GM23248 (cell line): ENCODE measurements around the gene NAALADL2. TPM values are rescaled to one million over a fixed set of nuclear protein-coding genes. Genes with fewer than 3 reads are reported as not detected.
A peak's percentile ranks its signal among the peaks of the same experiment; 100 is the strongest.
"Not testable (repeated sequence)": the region's sequence is repeated elsewhere in the genome, so short reads cannot be mapped to it uniquely, and the experiment has no call there.

ENCODE experiments used
- DNase-seq: peaks from one replicate; pipeline ENCODE4 v3.0.0-alpha.2; 2015
- H2AFZ ChIP-seq: fragments of 200-600 bp; sonication (generic); 2 replicates; pipeline ENCODE4 v1.6.1; 2016; ENCODE audit warnings: antibody characterized with exemption
- H3F3A ChIP-seq: fragments of 200-600 bp; sonication (generic); 2 replicates; pipeline ENCODE4 v1.6.1; 2016; ENCODE audit warnings: mild to moderate bottlenecking, antibody characterized with exemption, mixed run types; ENCODE audit not compliant: insufficient read depth
- H3K27ac ChIP-seq: fragments of 200-600 bp; sonication (generic); 2 replicates; pipeline ENCODE4 v1.5.1; 2016; ENCODE audit warnings: mild to moderate bottlenecking
- H3K27me3 ChIP-seq: fragments of 200-600 bp; sonication (generic); replicated peaks from 2 replicates; pipeline ENCODE4 v1.6.1; 2016; ENCODE audit warnings: mild to moderate bottlenecking; ENCODE audit not compliant: insufficient read depth
- H3K36me3 ChIP-seq: fragments of 200-600 bp; sonication (generic); 2 replicates; pipeline ENCODE4 v1.6.1; 2016; ENCODE audit warnings: low read depth, mild to moderate bottlenecking
- H3K4me1 ChIP-seq: fragments of 200-600 bp; sonication (generic); 2 replicates; pipeline ENCODE4 v1.6.1; 2016; ENCODE audit warnings: mild to moderate bottlenecking; ENCODE audit not compliant: insufficient read depth
- H3K4me2 ChIP-seq: fragments of 200-600 bp; sonication (generic); one replicate; pipeline ENCODE4 v1.6.1; 2016; ENCODE audit warnings: mild to moderate bottlenecking; ENCODE audit not compliant: unreplicated experiment
- H3K4me3 ChIP-seq: fragments of 200-600 bp; sonication (generic); 2 replicates; pipeline ENCODE4 v1.5.1; 2016; ENCODE audit warnings: mild to moderate bottlenecking
- H3K79me2 ChIP-seq: fragments of 200-600 bp; sonication (generic); 2 replicates; pipeline ENCODE4 v1.6.1; 2016; ENCODE audit warnings: mild to moderate bottlenecking; ENCODE audit not compliant: insufficient read depth
- H3K9ac ChIP-seq: fragments of 200-600 bp; sonication (generic); 2 replicates; pipeline ENCODE4 v1.6.1; 2016; ENCODE audit warnings: mild to moderate bottlenecking
- H3K9me2 ChIP-seq: fragments of 200-600 bp; sonication (generic); 2 replicates; pipeline ENCODE4 v1.6.1; 2016; ENCODE audit warnings: mixed run types, mild to moderate bottlenecking, moderate library complexity; ENCODE audit not compliant: insufficient read depth
- H3K9me3 ChIP-seq: fragments of 200-600 bp; sonication (generic); one replicate; pipeline ENCODE4 v1.6.1; 2017; ENCODE audit warnings: low read depth
- H4K20me1 ChIP-seq: fragments of 200-600 bp; sonication (generic); 2 replicates; pipeline ENCODE4 v1.6.0; 2016; ENCODE audit not compliant: insufficient read depth
- EZH2 ChIP-seq: fragments of 200-600 bp; sonication (generic); IDR thresholded peaks from 2 replicates; pipeline ENCODE4 v1.6.1; 2018; ENCODE audit warnings: antibody characterized with exemption, mild to moderate bottlenecking; ENCODE audit not compliant: insufficient read depth, poor library complexity, severe bottlenecking
- EZH2phosphoT487 ChIP-seq: fragments of 200-600 bp; sonication (generic); IDR thresholded peaks from 2 replicates; pipeline ENCODE4 v1.6.1; 2018; ENCODE audit warnings: antibody characterized with exemption, moderate library complexity, mild to moderate bottlenecking, low read depth; ENCODE audit not compliant: insufficient read depth
- WGBS, 2 experiments: methylation state at CpG; one replicate each; pipeline ENCODE4 v1.1.6; 2015 to 2017; ENCODE audit warnings: low lambda C conversion rate in 2 of 2, low coverage in 1 of 2; ENCODE audit errors: missing lambda C conversion rate in 2 of 2; 5-methylcytosine and 5-hydroxymethylcytosine counted together
- in situ Hi-C: fragments of 300-500 bp; cut with MboI; formaldehyde crosslinking; loops from 2 replicates; pipeline ENCODE4 v1.15.0; 2020
- polyA plus RNA-seq: library from polyadenylated mRNA; unstranded; fragments of >200 nt; fragmentation: Nextera tagmentation; extraction: Ambion mirVana; gene quantifications from 2 replicates; pipeline ENCODE4 v1.2.1, GENCODE V29; 2016
- total RNA-seq: library from RNA; depleted of rRNA; stranded (reverse); fragments of >200 nt; shearing (Covaris generic); gene quantifications from 2 replicates; pipeline ENCODE4 v1.2.3, GENCODE V29; 2014

Gene NAALADL2
- total and polyA plus RNA-seq, 2 experiments from 2014 or later: 20.5 to 81.0 TPM

- H3K4me3 ChIP-seq: no peak overlapping the region
- no peaks in the 10 kb centered on the region for H3K9me3 ChIP-seq
- H3K79me2 ChIP-seq: no peaks in the 10 kb centered on the region
- H3K4me2 ChIP-seq: no peak overlapping the region
- in situ Hi-C loops: no loop called here
- no peak overlapping the region for H2AFZ ChIP-seq
- TF ChIP-seq EZH2phosphoT487: no peak
- no peak for TF ChIP-seq EZH2
- WGBS, 2 experiments: 45 to 53% methylated on average over 2 of the region's 2 CpGs
- H3K27me3 ChIP-seq: no peaks in the 10 kb centered on the region
- no peaks in the 10 kb centered on the region for H3K36me3 ChIP-seq
- H4K20me1 ChIP-seq: no peaks in the 10 kb centered on the region
- H3F3A ChIP-seq: no peaks in the 10 kb centered on the region
- no peak overlapping the region for H3K27ac ChIP-seq
- no peak for DNase-seq
- H3K9me2 ChIP-seq: no peaks in the 10 kb centered on the region
- no peak overlapping the region for H3K9ac ChIP-seq
- no peaks in the 10 kb centered on the region for H3K4me1 ChIP-seq
Measured at GRCh38 chr3:175121225-175121624, 262.1 kb downstream of the NAALADL2 start.

GRCh38 chr3:175127075-175127662 lies 268.0 kb downstream of the NAALADL2 start:
- in situ Hi-C loops: no loop called here
- no peaks in the 10 kb centered on the region for H3K9me3 ChIP-seq
- H3K9me2 ChIP-seq: no peaks in the 10 kb centered on the region
- H4K20me1 ChIP-seq: no peaks in the 10 kb centered on the region
- no peaks in the 10 kb centered on the region for H3F3A ChIP-seq
- H3K27me3 ChIP-seq: no peaks in the 10 kb centered on the region
- H3K79me2 ChIP-seq: no peaks in the 10 kb centered on the region
- H2AFZ ChIP-seq: no peak overlapping the region
- no peak for DNase-seq
- H3K27ac ChIP-seq: no peak overlapping the region
- WGBS, 2 experiments: 89 to 97% methylated on average over 3 of the region's 3 CpGs
- no peak for TF ChIP-seq EZH2
- no peak for TF ChIP-seq EZH2phosphoT487
- H3K36me3 ChIP-seq: no peaks in the 10 kb centered on the region
- H3K4me2 ChIP-seq: no peak overlapping the region
- no peak overlapping the region for H3K9ac ChIP-seq
- H3K4me3 ChIP-seq: no peak overlapping the region
- no peaks in the 10 kb centered on the region for H3K4me1 ChIP-seq

- 62 to 67% methylated on average over 2 of the region's 2 CpGs for WGBS, 2 experiments
- TF ChIP-seq EZH2phosphoT487 (no peak), EZH2 (no peak)
- peak; percentile 3 for DNase-seq
Measured at GRCh38 chr3:175129126-175129525, 270.0 kb downstream of the NAALADL2 start.

GRCh38 chr3:175129571-175129970 lies 270.4 kb downstream of the NAALADL2 start:
- no peak for TF ChIP-seq EZH2phosphoT487
- no peak for TF ChIP-seq EZH2
- no peak overlapping the region for H3K9ac ChIP-seq
- H3K9me3 ChIP-seq: no peaks in the 10 kb centered on the region
- H4K20me1 ChIP-seq: no peaks in the 10 kb centered on the region
- H3K9me2 ChIP-seq: no peaks in the 10 kb centered on the region
- no peaks in the 10 kb centered on the region for H3K27me3 ChIP-seq
- no peak overlapping the region for H2AFZ ChIP-seq
- no peak overlapping the region for H3K27ac ChIP-seq
- no peaks in the 10 kb centered on the region for H3K36me3 ChIP-seq
- in situ Hi-C loops: no loop called here
- H3K4me2 ChIP-seq: no peak overlapping the region
- DNase-seq: no peak
- no peaks in the 10 kb centered on the region for H3K79me2 ChIP-seq
- no peaks in the 10 kb centered on the region for H3K4me1 ChIP-seq
- no peak overlapping the region for H3K4me3 ChIP-seq
- WGBS, 2 experiments: 87 to 92% methylated on average over 2 of the region's 2 CpGs
- H3F3A ChIP-seq: no peaks in the 10 kb centered on the region

More at GRCh38 chr3:175129126-175129525, 270.0 kb downstream of the NAALADL2 start:
- H2AFZ ChIP-seq: no peak overlapping the region
- H3K4me2 ChIP-seq: no peak overlapping the region
- H3K4me3 ChIP-seq: no peak overlapping the region
- no peaks in the 10 kb centered on the region for H3K36me3 ChIP-seq
- no peaks in the 10 kb centered on the region for H3K9me3 ChIP-seq
- no peaks in the 10 kb centered on the region for H3K9me2 ChIP-seq
- H3K9ac ChIP-seq: no peak overlapping the region
- in situ Hi-C loops: no loop called here
- H4K20me1 ChIP-seq: no peaks in the 10 kb centered on the region
- H3K79me2 ChIP-seq: no peaks in the 10 kb centered on the region
- H3F3A ChIP-seq: no peaks in the 10 kb centered on the region
- no peaks in the 10 kb centered on the region for H3K27me3 ChIP-seq
- no peaks in the 10 kb centered on the region for H3K4me1 ChIP-seq
- no peak overlapping the region for H3K27ac ChIP-seq

GRCh38 chr3:175131866-175132265 lies 272.7 kb downstream of the NAALADL2 start:
- H3F3A ChIP-seq, H3K36me3 ChIP-seq, H3K27me3 ChIP-seq, H3K9me3 ChIP-seq, H3K27ac ChIP-seq, H3K9me2 ChIP-seq, H3K4me1 ChIP-seq, H3K9ac ChIP-seq, H3K4me3 ChIP-seq, H2AFZ ChIP-seq, H3K79me2 ChIP-seq, H4K20me1 ChIP-seq, in situ Hi-C loops, H3K4me2 ChIP-seq, DNase-seq: not testable (repeated sequence)
- WGBS, 2 experiments: 100% methylated on average over 7 of the region's 28 CpGs; no CpG with 5 or more reads in 1 of the 2 experiments

- H3K4me1 ChIP-seq, H3K27ac ChIP-seq, H3K36me3 ChIP-seq, H3K9me2 ChIP-seq, DNase-seq, H2AFZ ChIP-seq, H4K20me1 ChIP-seq, H3K27me3 ChIP-seq, H3K9me3 ChIP-seq, H3K4me2 ChIP-seq, H3K9ac ChIP-seq, H3F3A ChIP-seq, H3K4me3 ChIP-seq, H3K79me2 ChIP-seq, in situ Hi-C loops: not testable (repeated sequence)
- 93% methylated on average over 24 of the region's 28 CpGs; no CpG with 5 or more reads in 1 of the 2 experiments for WGBS, 2 experiments
Measured at GRCh38 chr3:175132706-175133105, 273.6 kb downstream of the NAALADL2 start.
